Smooth muscle cell (in vitro differentiated cells): Measurements from ENCODE around the gene SPAG9. TPM values are rescaled to one million over a fixed set of nuclear protein-coding genes. Genes with fewer than 3 reads are reported as not detected.

Experiments used
- DNase-seq: peaks from one replicate; lab custom pipeline; 2025; ENCODE audit not compliant: unreplicated experiment; lab: John Stamatoyannopoulos, UW
- H2AFZ ChIP-seq: fragments of 200-600 bp; sonication (generic); 2 replicates; pipeline ENCODE4 v1.6.0; 2016; ENCODE audit warnings: antibody characterized with exemption, low read depth, mild to moderate bottlenecking
- H3F3A ChIP-seq: fragments of 200-600 bp; sonication (generic); 2 replicates; pipeline ENCODE4 v1.6.0; 2017; ENCODE audit warnings: antibody characterized with exemption, low read depth
- H3K27ac ChIP-seq: fragments of 200-600 bp; sonication (generic); 2 replicates; pipeline ENCODE4 v1.5.1; 2016; ENCODE audit warnings: low read depth, mild to moderate bottlenecking
- H3K27me3 ChIP-seq: fragments of 200-600 bp; sonication (generic); 2 replicates; pipeline ENCODE4 v1.6.1; 2016; ENCODE audit warnings: low read depth, mild to moderate bottlenecking
- H3K36me3 ChIP-seq: fragments of 200-600 bp; sonication (generic); 2 replicates; pipeline ENCODE4 v1.5.1; 2016; ENCODE audit warnings: low read depth
- H3K4me1 ChIP-seq: fragments of 200-600 bp; sonication (generic); 2 replicates; pipeline ENCODE4 v1.5.1; 2016; ENCODE audit warnings: low read depth
- H3K4me2 ChIP-seq: fragments of 200-600 bp; sonication (generic); 2 replicates; pipeline ENCODE4 v1.6.0; 2016; ENCODE audit warnings: mild to moderate bottlenecking
- H3K4me3 ChIP-seq: fragments of 200-600 bp; sonication (generic); 2 replicates; pipeline ENCODE4 v1.5.1; 2016; ENCODE audit warnings: mild to moderate bottlenecking
- H3K79me2 ChIP-seq: fragments of 200-600 bp; sonication (generic); 2 replicates; pipeline ENCODE4 v1.6.0; 2016; ENCODE audit warnings: low read depth, mild to moderate bottlenecking
- H3K9ac ChIP-seq: fragments of 200-600 bp; sonication (generic); 2 replicates; pipeline ENCODE4 v1.6.0; 2016; ENCODE audit warnings: low read depth
- H3K9me3 ChIP-seq: fragments of 200-600 bp; sonication (generic); replicated peaks from 2 replicates; pipeline ENCODE4 v1.5.1; 2016; ENCODE audit warnings: low read depth
- H4K20me1 ChIP-seq: fragments of 200-600 bp; sonication (generic); 2 replicates; pipeline ENCODE4 v1.6.0; 2016; ENCODE audit warnings: low read depth
- CTCF ChIP-seq: fragments of 200-600 bp; sonication (generic); IDR thresholded peaks from 2 replicates; pipeline ENCODE4 v1.5.1; 2017; ENCODE audit warnings: borderline replicate concordance, mild to moderate bottlenecking, antibody characterized with exemption; ENCODE audit not compliant: insufficient read depth, poor library complexity, severe bottlenecking
- WGBS: methylation state at CpG from one replicate; pipeline ENCODE4 v1.1.7; 2016; ENCODE audit warnings: low lambda C conversion rate; 5-methylcytosine and 5-hydroxymethylcytosine counted together
- polyA plus RNA-seq: library from polyadenylated mRNA; unstranded; fragments of >200 nt; fragmentation: Nextera tagmentation; extraction: Ambion mirVana; gene quantifications from 2 replicates; pipeline ENCODE4 v1.2.1, GENCODE V29; 2016
- total RNA-seq: library from RNA; depleted of rRNA; stranded (reverse); fragments of >200 nt; gene quantifications from 2 replicates; pipeline ENCODE4 v1.2.3, GENCODE V29; 2014

The SPAG9 gene
- total and polyA plus RNA-seq, 2 experiments from 2014 or later: 29.1 to 64.8 TPM

- Histone ChIP-seq H2AFZ (no peak overlapping the region), H3K4me3 (no peak overlapping the region), H3K79me2 (peaks cover 8% of the 10 kb centered on the region), H3K36me3 (no peaks in the 10 kb centered on the region), H3K27me3 (no peaks in the 10 kb centered on the region), H3K9ac (peak overlapping the region; percentile 14), H4K20me1 (no peaks in the 10 kb centered on the region), H3K9me3 (no peaks in the 10 kb centered on the region), H3K27ac (peak overlapping the region; percentile 88), H3K4me2 (peak overlapping the region; percentile 64), H3F3A (peaks cover 18% of the 10 kb centered on the region), H3K4me1 (peaks cover 13% of the 10 kb centered on the region)
- TF ChIP-seq CTCF: no peak
- WGBS: 93% methylated on average over 2 of the region's 2 CpGs
- DNase-seq: no peak
Observed at GRCh38 chr17:51034800-51035199, 85.9 kb downstream of the SPAG9 start.

DNA sequence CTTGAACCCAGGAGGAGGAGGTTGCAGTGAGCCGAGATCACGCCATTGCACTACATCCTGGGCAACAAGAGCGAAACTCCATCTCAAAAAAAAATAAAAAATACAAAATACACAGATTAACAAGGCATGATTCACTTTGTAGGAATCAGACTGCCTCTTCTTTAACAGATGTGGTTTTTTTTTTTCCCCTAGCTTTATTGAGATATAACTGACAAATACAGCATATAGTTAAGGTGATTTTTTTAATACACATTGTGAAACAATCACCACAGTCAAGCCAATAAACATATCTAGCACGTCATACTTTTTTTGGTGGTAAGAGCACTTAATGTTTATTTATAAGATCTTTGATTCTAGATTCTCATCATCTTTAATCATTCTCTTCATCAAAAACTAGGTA lies 87.8 kb downstream of the SPAG9 start:
- Histone ChIP-seq H3F3A (peaks cover 18% of the 10 kb centered on the region), H3K27me3 (no peaks in the 10 kb centered on the region), H3K4me3 (no peak overlapping the region), H3K4me1 (peaks cover 13% of the 10 kb centered on the region), H3K9ac (no peak overlapping the region), H3K4me2 (no peak overlapping the region), H3K27ac (peak overlapping the region; percentile 25), H2AFZ (no peak overlapping the region), H4K20me1 (no peaks in the 10 kb centered on the region), H3K79me2 (peaks cover 8% of the 10 kb centered on the region), H3K36me3 (no peaks in the 10 kb centered on the region), H3K9me3 (no peaks in the 10 kb centered on the region)
- TF ChIP-seq CTCF: no peak
- WGBS: 62% methylated on average over 4 of the region's 4 CpGs
- no peak for DNase-seq

GRCh38 chr17:51029568-51030463 lies 90.9 kb downstream of the SPAG9 start:
- H2AFZ ChIP-seq: no peak overlapping the region
- no peak for TF ChIP-seq CTCF
- peak overlapping the region; percentile 19 for H3K9ac ChIP-seq
- 82% methylated on average over 3 of the region's 3 CpGs for WGBS
- no peak overlapping the region for H3K4me3 ChIP-seq
- peak overlapping the region; percentile 54 for H3K27ac ChIP-seq
- H3K9me3 ChIP-seq: no peaks in the 10 kb centered on the region
- peak overlapping the region; percentile 37 for H3K4me2 ChIP-seq
- no peaks in the 10 kb centered on the region for H3F3A ChIP-seq
- no peaks in the 10 kb centered on the region for H4K20me1 ChIP-seq
- H3K36me3 ChIP-seq: no peaks in the 10 kb centered on the region
- DNase-seq: no peak
- peaks cover 2% of the 10 kb centered on the region for H3K4me1 ChIP-seq
- no peaks in the 10 kb centered on the region for H3K27me3 ChIP-seq
- H3K79me2 ChIP-seq: peaks cover 8% of the 10 kb centered on the region
